SU-DHL-6 (cell line): ENCODE measurements around the gene PRPF8.

Experiments
- EZH2phosphoT487 ChIP-seq: fragments of 200-600 bp; sonication (generic), shearing (Covaris generic); conservative IDR thresholded peaks from 2 replicates; pipeline ENCODE4 v1.6.1; 2018; ENCODE audit warnings: mild to moderate bottlenecking, antibody characterized with exemption, low read length, moderate library complexity, mixed read lengths
- TF ChIP-seq, protein P1 (sequence below): fragments of 200-600 bp; sonication (generic); IDR thresholded peaks from one replicate; pipeline ENCODE4 v1.5.1; 2017; ENCODE audit warnings: antibody characterized with exemption, mild to moderate bottlenecking, low read length, moderate library complexity; ENCODE audit not compliant: insufficient read depth, poor library complexity, severe bottlenecking

DNA sequence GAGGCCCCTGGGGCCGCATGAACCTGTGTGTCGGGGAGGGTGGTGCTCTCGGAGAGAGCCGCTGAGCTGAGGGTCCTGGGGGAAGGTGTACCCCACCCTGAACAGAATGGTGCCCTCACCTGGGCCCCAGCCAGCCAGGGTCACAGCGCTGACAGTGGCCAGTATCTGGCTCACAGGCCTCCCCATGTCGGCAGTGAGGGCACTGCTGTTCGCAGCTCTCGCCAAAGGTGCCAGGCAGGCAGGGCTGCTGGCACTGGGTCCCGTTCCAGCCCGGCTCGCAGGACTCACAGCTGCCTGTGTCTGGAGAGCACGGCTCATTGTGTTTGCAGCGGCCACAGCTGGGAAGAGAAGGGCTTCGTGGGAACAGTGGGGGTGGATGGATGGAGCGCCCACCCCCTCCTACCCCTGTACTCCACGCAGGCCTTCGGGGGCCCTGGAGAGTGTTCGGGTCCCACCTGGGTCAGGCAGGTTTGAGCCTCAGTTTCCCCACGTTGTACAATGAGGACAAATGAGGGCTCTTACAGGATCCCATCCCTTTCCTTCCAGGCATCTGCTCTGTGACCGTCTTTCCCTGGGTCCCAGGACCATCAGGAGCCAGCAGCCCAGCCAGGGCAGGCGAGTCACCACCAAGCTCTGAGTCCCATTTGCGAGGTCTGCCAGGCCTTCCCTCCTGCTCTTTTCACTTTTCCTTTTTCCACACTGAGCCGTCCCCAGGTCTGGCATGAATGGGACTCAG, 44.2 kb downstream of the PRPF8 start:
- TF ChIP-seq, protein P1, sequence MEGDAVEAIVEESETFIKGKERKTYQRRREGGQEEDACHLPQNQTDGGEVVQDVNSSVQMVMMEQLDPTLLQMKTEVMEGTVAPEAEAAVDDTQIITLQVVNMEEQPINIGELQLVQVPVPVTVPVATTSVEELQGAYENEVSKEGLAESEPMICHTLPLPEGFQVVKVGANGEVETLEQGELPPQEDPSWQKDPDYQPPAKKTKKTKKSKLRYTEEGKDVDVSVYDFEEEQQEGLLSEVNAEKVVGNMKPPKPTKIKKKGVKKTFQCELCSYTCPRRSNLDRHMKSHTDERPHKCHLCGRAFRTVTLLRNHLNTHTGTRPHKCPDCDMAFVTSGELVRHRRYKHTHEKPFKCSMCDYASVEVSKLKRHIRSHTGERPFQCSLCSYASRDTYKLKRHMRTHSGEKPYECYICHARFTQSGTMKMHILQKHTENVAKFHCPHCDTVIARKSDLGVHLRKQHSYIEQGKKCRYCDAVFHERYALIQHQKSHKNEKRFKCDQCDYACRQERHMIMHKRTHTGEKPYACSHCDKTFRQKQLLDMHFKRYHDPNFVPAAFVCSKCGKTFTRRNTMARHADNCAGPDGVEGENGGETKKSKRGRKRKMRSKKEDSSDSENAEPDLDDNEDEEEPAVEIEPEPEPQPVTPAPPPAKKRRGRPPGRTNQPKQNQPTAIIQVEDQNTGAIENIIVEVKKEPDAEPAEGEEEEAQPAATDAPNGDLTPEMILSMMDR = no peak
- TF ChIP-seq EZH2phosphoT487 = no peak
